Panc1 (cell line): Measurements from ENCODE around the gene CBARP.

ENCODE experiments used
- CTCF ChIP-seq: fragments of 450-650 bp; IDR thresholded peaks from 2 replicates; pipeline ENCODE4 v1.5.1; 2017; ENCODE audit warnings: mild to moderate bottlenecking
- POLR2AphosphoS5 ChIP-seq: IDR thresholded peaks from 2 replicates; pipeline ENCODE4 v1.6.1; 2012; ENCODE audit warnings: mild to moderate bottlenecking, low read depth, low read length, moderate library complexity
- REST ChIP-seq, 2 experiments: IDR thresholded peaks; 2 replicates each; pipeline ENCODE4 v1.6.1; 2011 to 2012; ENCODE audit warnings: low read depth in 2 of 2, control low read depth in 1 of 2, low read length in 1 of 2, mild to moderate bottlenecking in 1 of 2, moderate library complexity in 1 of 2; ENCODE audit not compliant: insufficient read depth in 1 of 2
- SIN3A ChIP-seq: IDR thresholded peaks from 2 replicates; pipeline ENCODE4 v1.6.1; 2012; ENCODE audit warnings: low read depth, mild to moderate bottlenecking, low read length, moderate library complexity, borderline replicate concordance; ENCODE audit not compliant: insufficient read depth

GRCh38 chr19:1286487-1287353 lies 48.9 kb upstream of the CBARP start:
- TF ChIP-seq CTCF (no peak), SIN3A (no peak), POLR2AphosphoS5 (no peak), REST (IDR thresholded peaks at IDR 0.05; ENCODE audit: insufficient read depth in 1 of 2, low read depth in 2 of 2, low read length in 1 of 2) (no peak)
